K562 (cell line): ENCODE data around the gene SNAPC2. TPM values are rescaled to one million over a fixed set of nuclear protein-coding genes. Genes with fewer than 3 reads are reported as not detected.

Experiments
- ATAC-seq: fragments of 200-7000 bp; cut with Tn5 transposase; 3 replicates; pipeline ENCODE4 v1.9.1; 2020; ENCODE audit warnings: moderate library complexity
- BruUV-seq: library from RNA; stranded (reverse); fragments of 400-500 nt; replicated peaks from 2 replicates; lab custom pipeline; 2021; lab: Mats Ljungman, UMichigan
- CTCF ChIA-PET: fragments of 300-600 bp; formaldehyde crosslinking; extraction: SDS; loops from one replicate; lab custom pipeline; 2021; ENCODE audit warnings: low intra/inter-chr PET ratio; lab: Yijun Ruan, JAX
- POLR2A ChIA-PET: fragments of 300-600, 350-650 bp; sonication (Branson Sonifier 250); formaldehyde crosslinking; extraction: SDS; loops from one replicate; lab custom pipeline; 2021; ENCODE audit warnings: antibody characterized with exemption, inconsistent platforms; lab: Yijun Ruan, JAX
- DNase-seq, 4 experiments: peaks; one replicate each; pipeline versions ENCODE4 v3.0.0 to v3.0.0-alpha.2; 2011 to 2018; ENCODE audit warnings: low spot score in 3 of 4, mixed read lengths in 3 of 4; ENCODE audit errors: extremely low read depth in 1 of 4
- FAIRE-seq: peaks from 2 replicates; lab custom pipeline; 2011; peaks lifted over from hg19 to GRCh38; lab: Jason Lieb, UNC
- H2AFZ ChIP-seq: 2 replicates; pipeline ENCODE4 v1.6.0; 2011; ENCODE audit warnings: low read depth, low read length, control low read depth, inconsistent platforms
- H3K27ac ChIP-seq: fragments of 200-600 bp; 3 replicates; pipeline ENCODE4 v1.8.0; 2011; ENCODE audit warnings: low read depth, mild to moderate bottlenecking, control low read depth, inconsistent platforms, low read length, moderate library complexity, mixed read lengths; ENCODE audit errors: extremely low read depth
- H3K27me3 ChIP-seq, 2 experiments: fragments of 300-600 bp in 1 of 2; 2 replicates in 1 of 2; 3 replicates in 1 of 2; pipeline versions ENCODE4 v1.6.0 to v1.8.0; 2011; ENCODE audit warnings: inconsistent platforms in 2 of 2, low read length in 2 of 2, mild to moderate bottlenecking in 1 of 2, mixed read lengths in 1 of 2, moderate library complexity in 1 of 2; ENCODE audit not compliant: control insufficient read depth in 2 of 2, insufficient read depth in 2 of 2
- H3K36me3 ChIP-seq: fragments of 300-600 bp; 3 replicates; pipeline ENCODE4 v1.8.0; 2011; ENCODE audit warnings: mild to moderate bottlenecking, low read length, inconsistent platforms; ENCODE audit not compliant: control insufficient read depth, insufficient read depth
- H3K4me1 ChIP-seq, 2 experiments: fragments of 200-600 bp in 1 of 2; replicated peaks in 1 of 2; 2 replicates in 1 of 2; 3 replicates in 1 of 2; pipeline versions ENCODE4 v1.5.1 to v1.8.0; 2011; ENCODE audit warnings: inconsistent platforms in 2 of 2, low read length in 2 of 2, mild to moderate bottlenecking in 1 of 2, mixed read lengths in 1 of 2, moderate library complexity in 1 of 2; ENCODE audit not compliant: control insufficient read depth in 2 of 2, insufficient read depth in 2 of 2
- H3K4me2 ChIP-seq: 2 replicates; pipeline ENCODE4 v1.6.1; 2011; ENCODE audit warnings: low read length, control low read depth, inconsistent platforms, mixed read lengths; ENCODE audit not compliant: insufficient read depth
- H3K4me3 ChIP-seq: fragments of 200-600 bp; sonication (generic), shearing (Covaris generic); 2 replicates; pipeline ENCODE4 v1.5.1; 2016; ENCODE audit warnings: control low read depth, inconsistent platforms
- H3K79me2 ChIP-seq: fragments of 200-600 bp; 3 replicates; pipeline ENCODE4 v1.8.0; 2011; ENCODE audit warnings: low read length, inconsistent platforms; ENCODE audit not compliant: control insufficient read depth, insufficient read depth
- H3K9ac ChIP-seq, 2 experiments: 2 replicates each; pipeline versions ENCODE4 v1.6.0 to v1.6.1; 2011; ENCODE audit warnings: low read depth in 2 of 2, low read length in 2 of 2, control low read depth in 1 of 2, inconsistent platforms in 1 of 2, mild to moderate bottlenecking in 1 of 2, mixed read lengths in 1 of 2; ENCODE audit not compliant: insufficient read depth in 1 of 2
- H3K9me1 ChIP-seq: one replicate; pipeline ENCODE4 v1.6.0; 2011; ENCODE audit warnings: inconsistent platforms, mild to moderate bottlenecking, low read length, moderate library complexity; ENCODE audit not compliant: control insufficient read depth, insufficient read depth
- H3K9me3 ChIP-seq: replicated peaks from 2 replicates; pipeline ENCODE4 v1.5.1; 2011; ENCODE audit warnings: low read depth, low read length, inconsistent platforms; ENCODE audit not compliant: control insufficient read depth, insufficient read depth
- H4K20me1 ChIP-seq: replicated peaks from 2 replicates; pipeline ENCODE4 v1.6.1; 2011; ENCODE audit warnings: low read length, inconsistent platforms, mixed read lengths; ENCODE audit not compliant: control insufficient read depth, insufficient read depth
- ARID1B ChIP-seq: fragments of 450-650 bp; IDR thresholded peaks from 2 replicates; pipeline ENCODE4 v1.6.1; 2016; ENCODE audit warnings: antibody characterized with exemption, mild to moderate bottlenecking, inconsistent platforms
- CBX3 ChIP-seq, 2 experiments: IDR thresholded peaks; 1 replicate in 1 of 2; 2 replicates in 1 of 2; pipeline ENCODE4 v1.6.1; 2012; ENCODE audit warnings: inconsistent platforms in 2 of 2, low read length in 2 of 2, borderline replicate concordance in 1 of 2, control low read depth in 1 of 2
- CTBP1 ChIP-seq: fragments of 450-650 bp; IDR thresholded peaks from 2 replicates; pipeline ENCODE4 v1.6.1; 2016; ENCODE audit warnings: borderline replicate concordance
- HMGN3 ChIP-seq: IDR thresholded peaks from 2 replicates; pipeline ENCODE4 v1.6.1; 2011; ENCODE audit warnings: borderline replicate concordance, low read depth, mild to moderate bottlenecking, mixed read lengths, low read length; ENCODE audit not compliant: insufficient read length; ENCODE audit errors: extremely low read depth
- MBD2 ChIP-seq: sonication (generic); IDR thresholded peaks from 2 replicates; pipeline ENCODE4 v1.6.1; 2016; ENCODE audit warnings: low read depth, borderline replicate concordance
- PPARD ChIP-seq: fragments of 250-450 bp; sonication (Bioruptor Pico); IDR thresholded peaks from 2 replicates; pipeline ENCODE4 v1.8.0; 2022; ENCODE audit warnings: inconsistent platforms, mild to moderate bottlenecking, moderate library complexity
- XRCC4 ChIP-seq: IDR thresholded peaks from one replicate; pipeline ENCODE4 v1.6.1; 2011; ENCODE audit not compliant: insufficient read depth, insufficient read length; ENCODE audit errors: extremely low read depth
- ZFP36 ChIP-seq: fragments of 150-350 bp; IDR thresholded peaks from 2 replicates; pipeline ENCODE4 v1.6.1; 2018; ENCODE audit warnings: low read length, low read depth; ENCODE audit not compliant: partially characterized antibody
- ZKSCAN8 ChIP-seq: fragments of 200-800 bp; sonication (Bioruptor generic); IDR thresholded peaks from 2 replicates; pipeline ENCODE4 v1.6.1; 2016; ENCODE audit warnings: missing genetic modification characterization, missing compliant biosample characterization
- ZNF584 ChIP-seq: fragments of 200-800 bp; sonication (Bioruptor generic); IDR thresholded peaks from 2 replicates; pipeline ENCODE4 v1.6.1; 2016; ENCODE audit warnings: low read depth, mild to moderate bottlenecking, missing genetic modification characterization, missing compliant biosample characterization
- ZNF699 ChIP-seq: fragments of 250-450 bp; sonication (Bioruptor Pico); IDR thresholded peaks from 2 replicates; pipeline ENCODE4 v1.8.0; 2021; ENCODE audit warnings: mild to moderate bottlenecking, moderate library complexity; ENCODE audit not compliant: insufficient replicate concordance
- WGBS: fragments of 100-300 bp; shearing (Covaris generic); methylation state at CpG from one replicate; pipeline ENCODE4 v1.1.6; 2016; ENCODE audit warnings: low coverage, mixed read lengths; ENCODE audit not compliant: insufficient coverage; ENCODE audit errors: missing lambda C conversion rate; 5-methylcytosine and 5-hydroxymethylcytosine counted together
- in situ Hi-C: fragments of 300-500 bp; cut with MboI; formaldehyde crosslinking; loops from 4 replicates; pipeline ENCODE4 v1.15.0; 2018; ENCODE audit warnings: inconsistent platforms, mixed read lengths
- intact Hi-C: fragments of 100-400 bp; cut with micrococcal nuclease; formaldehyde crosslinking; loops from 2 replicates; pipeline ENCODE4 v1.14.2; 2022
- polyA plus RNA-seq, 8 experiments: library from polyadenylated mRNA; depleted of rRNA in 4 of 8; stranded (reverse) in 5 of 8; unstranded in 3 of 8; fragments of >200 nt; fragmentation: Nextera tagmentation in 2 of 8; fragmentation: Illumina TruSeq in 1 of 8; extraction: Ambion mirVana in 2 of 8; extraction: Trizol in 1 of 8; gene quantifications; 2 replicates each; pipeline versions ENCODE4 v1.2.1 to v1.2.3, GENCODE V29; 2011 to 2014; ENCODE audit warnings: inconsistent platforms in 1 of 8, missing spikeins in 1 of 8
- total RNA-seq, 7 experiments: library from RNA; depleted of rRNA in 6 of 7; stranded (reverse); fragments of >200 nt in 6 of 7; fragmentation: Illumina TruSeq in 2 of 7; extraction: Trizol in 2 of 7; gene quantifications; 2 replicates each; pipeline versions ENCODE4 v1.2.1 to v1.2.3, GENCODE V29; 2011 to 2021; ENCODE audit warnings: low replicate concordance in 1 of 7
- TF ChIP-seq, protein P1 (sequence below): fragments of 250-450 bp; sonication (Bioruptor Pico); IDR thresholded peaks from 2 replicates; pipeline ENCODE4 v1.8.0; 2021; ENCODE audit warnings: mild to moderate bottlenecking, moderate library complexity
- TF ChIP-seq, protein P2 (sequence below), 2 experiments: fragments of 450-650 bp; IDR thresholded peaks; 2 replicates each; pipeline ENCODE4 v1.6.1; 2016
- TF ChIP-seq, protein P3 (sequence below): sonication (generic); formaldehyde crosslinking; IDR thresholded peaks from 2 replicates; pipeline ENCODE4 v1.9.0; 2022; ENCODE audit warnings: mild to moderate bottlenecking, missing genetic modification reagents
- TF ChIP-seq, protein P4 (sequence below): sonication (generic); formaldehyde crosslinking; IDR thresholded peaks from 2 replicates; pipeline ENCODE4 v1.8.0; 2022; ENCODE audit warnings: missing genetic modification reagents, mild to moderate bottlenecking, moderate library complexity, borderline replicate concordance

Gene SNAPC2
- total and polyA plus RNA-seq, 9 of the 15 experiments (the other 6 are each of a cell fraction or from before 2014, with no cell fraction given): 0.59 to 45.1 (median 15.3) TPM

DNA sequence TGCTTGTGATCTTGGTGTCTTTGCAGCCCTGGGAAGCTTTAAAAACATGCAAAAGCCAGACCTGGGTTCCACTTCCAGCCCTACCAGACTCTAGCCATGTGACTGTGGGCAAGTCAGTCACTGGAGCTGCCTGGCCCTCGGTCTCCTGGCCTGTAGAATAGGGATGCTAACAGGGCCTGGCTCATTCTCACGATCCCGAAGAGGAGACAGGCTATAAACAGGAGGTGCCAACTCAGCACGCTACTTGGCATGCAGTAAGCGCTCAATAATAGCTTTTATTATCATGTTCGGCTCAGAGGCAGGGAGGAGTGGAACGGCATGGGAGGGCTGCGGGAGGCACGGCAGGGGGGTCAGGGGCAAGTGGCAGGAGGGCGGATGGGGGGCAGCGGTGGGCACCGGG is 4.1 kb downstream of the SNAPC2 start:
- no peak for FAIRE-seq
- BruUV-seq: no TSS peak
- Histone ChIP-seq H3K36me3 (peaks cover 35% of the 10 kb centered on the region; the same call in 1 of the 3 replicates), H3K9ac (peak overlapping the region in 1 of 2 experiments; percentile 86; a peak in 1 of 4 replicates), H3K9me1 (no peaks in the 10 kb centered on the region), H3K4me2 (no peak overlapping the region), H2AFZ (no peak overlapping the region), H3K79me2 (peaks cover 5% of the 10 kb centered on the region; the same call in 2 of the 3 replicates), H4K20me1 (peaks cover 29% of the 10 kb centered on the region; the same call in 1 of the 2 replicates), H3K4me1 (peaks cover 13 to 84% of the 10 kb centered on the region in 2 experiments), H3K4me3 (no peak overlapping the region), H3K27ac (no peak overlapping the region), H3K9me3 (no peaks in the 10 kb centered on the region), H3K27me3 (no peaks in the 10 kb centered on the region)
- POLR2A ChIA-PET: no interaction called here
- no peak for ATAC-seq
- CTCF ChIA-PET: interaction anchor here (1.4 kb wide), 1 partner anchor 71 kb away, joined by 5 read pairs; no protein-coding TSS in a partner anchor
- no peak for TF ChIP-seq XRCC4
- no peak for TF ChIP-seq CTBP1
- TF ChIP-seq HMGN3: no peak
- TF ChIP-seq, protein P1, sequence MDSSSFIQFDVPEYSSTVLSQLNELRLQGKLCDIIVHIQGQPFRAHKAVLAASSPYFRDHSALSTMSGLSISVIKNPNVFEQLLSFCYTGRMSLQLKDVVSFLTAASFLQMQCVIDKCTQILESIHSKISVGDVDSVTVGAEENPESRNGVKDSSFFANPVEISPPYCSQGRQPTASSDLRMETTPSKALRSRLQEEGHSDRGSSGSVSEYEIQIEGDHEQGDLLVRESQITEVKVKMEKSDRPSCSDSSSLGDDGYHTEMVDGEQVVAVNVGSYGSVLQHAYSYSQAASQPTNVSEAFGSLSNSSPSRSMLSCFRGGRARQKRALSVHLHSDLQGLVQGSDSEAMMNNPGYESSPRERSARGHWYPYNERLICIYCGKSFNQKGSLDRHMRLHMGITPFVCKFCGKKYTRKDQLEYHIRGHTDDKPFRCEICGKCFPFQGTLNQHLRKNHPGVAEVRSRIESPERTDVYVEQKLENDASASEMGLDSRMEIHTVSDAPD (CRISPR knock-in tag): no peak
- peak; percentile 16 for TF ChIP-seq ZFP36
- no peak for TF ChIP-seq ZNF699 (CRISPR knock-in tag)
- no peak for TF ChIP-seq ZNF584 (CRISPR knock-in tag)
- no peak for TF ChIP-seq CBX3 (IDR thresholded peaks at IDR 0.05; ENCODE audit: borderline replicate concordance in 1 of 2, low read length in 2 of 2)
- no peak for TF ChIP-seq ARID1B
- no peak for TF ChIP-seq PPARD (CRISPR knock-in tag)
- no peak for TF ChIP-seq MBD2
- TF ChIP-seq ZKSCAN8 (CRISPR knock-in tag): peak; percentile 95
- TF ChIP-seq, protein P2, sequence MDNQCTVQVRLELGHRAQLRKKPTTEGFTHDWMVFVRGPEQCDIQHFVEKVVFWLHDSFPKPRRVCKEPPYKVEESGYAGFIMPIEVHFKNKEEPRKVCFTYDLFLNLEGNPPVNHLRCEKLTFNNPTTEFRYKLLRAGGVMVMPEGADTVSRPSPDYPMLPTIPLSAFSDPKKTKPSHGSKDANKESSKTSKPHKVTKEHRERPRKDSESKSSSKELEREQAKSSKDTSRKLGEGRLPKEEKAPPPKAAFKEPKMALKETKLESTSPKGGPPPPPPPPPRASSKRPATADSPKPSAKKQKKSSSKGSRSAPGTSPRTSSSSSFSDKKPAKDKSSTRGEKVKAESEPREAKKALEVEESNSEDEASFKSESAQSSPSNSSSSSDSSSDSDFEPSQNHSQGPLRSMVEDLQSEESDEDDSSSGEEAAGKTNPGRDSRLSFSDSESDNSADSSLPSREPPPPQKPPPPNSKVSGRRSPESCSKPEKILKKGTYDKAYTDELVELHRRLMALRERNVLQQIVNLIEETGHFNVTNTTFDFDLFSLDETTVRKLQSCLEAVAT (IDR thresholded peaks at IDR 0.05): no peak
- TF ChIP-seq, protein P3, sequence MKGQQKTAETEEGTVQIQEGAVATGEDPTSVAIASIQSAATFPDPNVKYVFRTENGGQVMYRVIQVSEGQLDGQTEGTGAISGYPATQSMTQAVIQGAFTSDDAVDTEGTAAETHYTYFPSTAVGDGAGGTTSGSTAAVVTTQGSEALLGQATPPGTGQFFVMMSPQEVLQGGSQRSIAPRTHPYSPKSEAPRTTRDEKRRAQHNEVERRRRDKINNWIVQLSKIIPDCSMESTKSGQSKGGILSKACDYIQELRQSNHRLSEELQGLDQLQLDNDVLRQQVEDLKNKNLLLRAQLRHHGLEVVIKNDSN (CRISPR knock-in tag): 0 out of 2 replicates have a peak, but pooled peaks have one; percentile 29
- TF ChIP-seq, protein P4, sequence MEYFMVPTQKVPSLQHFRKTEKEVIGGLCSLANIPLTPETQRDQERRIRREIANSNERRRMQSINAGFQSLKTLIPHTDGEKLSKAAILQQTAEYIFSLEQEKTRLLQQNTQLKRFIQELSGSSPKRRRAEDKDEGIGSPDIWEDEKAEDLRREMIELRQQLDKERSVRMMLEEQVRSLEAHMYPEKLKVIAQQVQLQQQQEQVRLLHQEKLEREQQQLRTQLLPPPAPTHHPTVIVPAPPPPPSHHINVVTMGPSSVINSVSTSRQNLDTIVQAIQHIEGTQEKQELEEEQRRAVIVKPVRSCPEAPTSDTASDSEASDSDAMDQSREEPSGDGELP (CRISPR knock-in tag): 0 out of 2 replicates have a peak, but pooled peaks have one; percentile 10
- 67% methylated on average over 7 of the region's 12 CpGs for WGBS
- in situ Hi-C loops (loop anchor here (5.0 kb wide), 1 partner anchor 72 kb away; no protein-coding TSS in a partner anchor), intact Hi-C loops (loop anchor here (5.0 kb wide), 1 partner anchor 52 kb away; the partner anchor contains the start of gene PRR36)
- DNase-seq: no peak
